IMR-90 (cell line): ENCODE data around the gene SLC25A11. TPM values are rescaled to one million over a fixed set of nuclear protein-coding genes. Genes with fewer than 3 reads are reported as not detected.
A peak's percentile ranks its signal among the peaks of the same experiment; 100 is the strongest.

ENCODE experiments used
- ATAC-seq: fragments of 200-7000 bp; cut with Tn5 transposase; 2 replicates; pipeline ENCODE4 v1.9.1; 2020; ENCODE audit warnings: low read depth, mild to moderate bottlenecking, moderate library complexity
- BruUV-seq: library from RNA; stranded (reverse); fragments of 400-500 nt; replicated peaks from 2 replicates; lab custom pipeline; 2021; lab: Mats Ljungman, UMichigan
- CTCF ChIA-PET: fragments of 300-600 bp; formaldehyde crosslinking; extraction: SDS; loops from one replicate; lab custom pipeline; 2021; ENCODE audit warnings: antibody characterized with exemption; lab: Yijun Ruan, JAX
- POLR2A ChIA-PET: fragments of 300-600 bp; sonication (Branson Sonifier 250); formaldehyde crosslinking; loops from one replicate; lab custom pipeline; 2022; ENCODE audit warnings: antibody characterized with exemption; ENCODE audit not compliant: unreplicated experiment; lab: Charles Lee
- DNase-seq: peaks from one replicate; pipeline ENCODE4 v3.0.0; 2013
- H2AFZ ChIP-seq: replicated peaks from 2 replicates; pipeline ENCODE3; 2013; ENCODE audit warnings: low read length, mild to moderate bottlenecking; ENCODE audit not compliant: poor library complexity
- H2AK5ac ChIP-seq: 2 replicates; pipeline ENCODE4 v1.6.1; 2013; ENCODE audit warnings: low read depth, low read length, inconsistent platforms
- H2AK9ac ChIP-seq: replicated peaks from 2 replicates; pipeline ENCODE3; 2013; ENCODE audit warnings: mild to moderate bottlenecking, low read depth, low read length, moderate library complexity; ENCODE audit not compliant: poor library complexity
- H2BK120ac ChIP-seq: 2 replicates; pipeline ENCODE4 v1.6.1; 2013; ENCODE audit warnings: low read depth, low read length, inconsistent platforms
- H2BK15ac ChIP-seq: 3 replicates; pipeline ENCODE4 v1.6.1; 2013; ENCODE audit warnings: low read depth, low read length, inconsistent platforms
- H2BK20ac ChIP-seq: 2 replicates; pipeline ENCODE4 v1.6.1; 2013; ENCODE audit warnings: low read depth, mild to moderate bottlenecking, inconsistent platforms, low read length, moderate library complexity
- H2BK5ac ChIP-seq: 2 replicates; pipeline ENCODE4 v1.6.1; 2013; ENCODE audit warnings: mild to moderate bottlenecking, low read depth, low read length, inconsistent platforms; ENCODE audit not compliant: poor library complexity, severe bottlenecking
- H3K14ac ChIP-seq: replicated peaks from 2 replicates; pipeline ENCODE4 v1.6.1; 2013; ENCODE audit warnings: low read depth, low read length, inconsistent platforms
- H3K18ac ChIP-seq: 2 replicates; pipeline ENCODE4 v1.6.1; 2013; ENCODE audit warnings: low read depth, low read length, control low read depth
- H3K23ac ChIP-seq: 2 replicates; pipeline ENCODE4 v1.6.1; 2013; ENCODE audit warnings: low read depth, low read length, inconsistent platforms
- H3K27ac ChIP-seq: 2 replicates; pipeline ENCODE4 v1.5.1; 2013; ENCODE audit warnings: mild to moderate bottlenecking, control low read depth, low read length; ENCODE audit not compliant: insufficient read depth
- H3K27me3 ChIP-seq: 2 replicates; pipeline ENCODE4 v1.6.1; 2013; ENCODE audit warnings: low read length; ENCODE audit not compliant: control insufficient read depth, insufficient read depth
- H3K36me3 ChIP-seq: 2 replicates; pipeline ENCODE4 v1.6.1; 2013; ENCODE audit warnings: low read length, mixed read lengths; ENCODE audit not compliant: control insufficient read depth, insufficient read depth
- H3K4ac ChIP-seq: 2 replicates; pipeline ENCODE4 v1.6.1; 2013; ENCODE audit warnings: low read depth, low read length, inconsistent platforms
- H3K4me1 ChIP-seq: 2 replicates; pipeline ENCODE4 v1.6.1; 2013; ENCODE audit warnings: low read length, mixed read lengths; ENCODE audit not compliant: control insufficient read depth, insufficient read depth
- H3K4me2 ChIP-seq: 2 replicates; pipeline ENCODE4 v1.6.1; 2013; ENCODE audit warnings: low read depth, mild to moderate bottlenecking, control low read depth, low read length, moderate library complexity
- H3K4me3 ChIP-seq: 2 replicates; pipeline ENCODE4 v1.5.1; 2013; ENCODE audit warnings: low read depth, mild to moderate bottlenecking, control low read depth, low read length, moderate library complexity; ENCODE audit not compliant: insufficient read depth
- H3K56ac ChIP-seq: 2 replicates; pipeline ENCODE4 v1.6.1; 2013; ENCODE audit warnings: low read length, inconsistent platforms; ENCODE audit not compliant: insufficient read depth; ENCODE audit errors: extremely low read depth
- H3K79me1 ChIP-seq, 2 experiments: 2 replicates each; pipeline ENCODE4 v1.6.1; 2013; ENCODE audit warnings: low read length in 2 of 2, inconsistent platforms in 1 of 2, low read depth in 1 of 2
- H3K9ac ChIP-seq: 2 replicates; pipeline ENCODE4 v1.6.1; 2013; ENCODE audit warnings: low read depth, low read length, control low read depth
- H3K9me1 ChIP-seq: 2 replicates; pipeline ENCODE4 v1.6.1; 2013; ENCODE audit warnings: low read length, inconsistent platforms; ENCODE audit not compliant: insufficient read depth
- H3K9me3 ChIP-seq: 2 replicates; pipeline ENCODE4 v1.6.1; 2013; ENCODE audit warnings: low read length; ENCODE audit not compliant: control insufficient read depth, insufficient read depth
- H4K20me1 ChIP-seq: 2 replicates; pipeline ENCODE4 v1.6.1; 2013; ENCODE audit warnings: low read length, inconsistent platforms; ENCODE audit not compliant: insufficient read depth
- H4K5ac ChIP-seq: 2 replicates; pipeline ENCODE4 v1.6.1; 2013; ENCODE audit warnings: mild to moderate bottlenecking, low read depth, low read length, control low read depth
- H4K8ac ChIP-seq, 2 experiments: 2 replicates each; pipeline ENCODE4 v1.6.1; 2013; ENCODE audit warnings: low read depth in 2 of 2, low read length in 2 of 2, control low read depth in 1 of 2, inconsistent platforms in 1 of 2
- H4K91ac ChIP-seq: 2 replicates; pipeline ENCODE4 v1.6.1; 2013; ENCODE audit warnings: low read depth, low read length, inconsistent platforms; ENCODE audit not compliant: insufficient read depth
- BHLHE40 ChIP-seq: fragments of 150-350 bp; IDR thresholded peaks from 2 replicates; pipeline ENCODE4 v1.6.1; 2016; ENCODE audit warnings: mild to moderate bottlenecking, low read depth, low read length
- CEBPB ChIP-seq: IDR thresholded peaks from 2 replicates; pipeline ENCODE4 v1.6.1; 2012; ENCODE audit warnings: low read depth, low read length, improper control_type of control experiment
- CHD1 ChIP-seq: IDR thresholded peaks from 2 replicates; pipeline ENCODE4 v1.6.1; 2012; ENCODE audit warnings: low read depth, low read length, improper control_type of control experiment
- ELK1 ChIP-seq: fragments of 150-350 bp; IDR thresholded peaks from 2 replicates; pipeline ENCODE4 v1.6.1; 2016; ENCODE audit warnings: low read depth, mild to moderate bottlenecking, low read length, moderate library complexity, borderline replicate concordance
- MAFK ChIP-seq: IDR thresholded peaks from 2 replicates; pipeline ENCODE4 v1.6.1; 2012; ENCODE audit warnings: low read depth, low read length, improper control_type of control experiment
- MAZ ChIP-seq: IDR thresholded peaks from 2 replicates; pipeline ENCODE4 v1.6.1; 2012; ENCODE audit warnings: low read depth, mild to moderate bottlenecking, low read length, improper control_type of control experiment, moderate library complexity, borderline replicate concordance
- MXI1 ChIP-seq: IDR thresholded peaks from 2 replicates; pipeline ENCODE4 v1.6.1; 2012; ENCODE audit warnings: low read depth, mild to moderate bottlenecking, low read length, moderate library complexity, borderline replicate concordance
- NFE2L2 ChIP-seq: fragments of 150-350 bp; IDR thresholded peaks from 2 replicates; pipeline ENCODE4 v1.6.1; 2016; ENCODE audit warnings: low read depth, mild to moderate bottlenecking, low read length
- RAD21 ChIP-seq: IDR thresholded peaks from 2 replicates; pipeline ENCODE4 v1.6.1; 2012; ENCODE audit warnings: low read length, improper control_type of control experiment
- RCOR1 ChIP-seq: IDR thresholded peaks from 2 replicates; pipeline ENCODE4 v1.6.1; 2012; ENCODE audit warnings: mild to moderate bottlenecking, low read length, improper control_type of control experiment; ENCODE audit not compliant: insufficient replicate concordance
- RFX5 ChIP-seq: IDR thresholded peaks from 2 replicates; pipeline ENCODE4 v1.8.0; 2012; ENCODE audit warnings: low read depth, mild to moderate bottlenecking, low read length, moderate library complexity
- USF2 ChIP-seq: fragments of 150-350 bp; IDR thresholded peaks from 2 replicates; pipeline ENCODE4 v1.6.1; 2017; ENCODE audit warnings: mild to moderate bottlenecking, antibody characterized with exemption, low read length, low read depth
- WGBS, 2 experiments: methylation state at CpG; one replicate each; pipeline versions ENCODE4 v1.1.5 to v1.1.7; 2013; ENCODE audit warnings: missing lambda C conversion rate in 2 of 2; ENCODE audit not compliant: insufficient read length in 1 of 2; ENCODE audit errors: extremely low coverage in 2 of 2; 5-methylcytosine and 5-hydroxymethylcytosine counted together
- dilution Hi-C: fragments of 300-500 bp; cut with HindIII; formaldehyde crosslinking; loops from one replicate; pipeline ENCODE4 v1.14.3; 2018; ENCODE audit warnings: low sequenced_read_pairs; ENCODE audit not compliant: unreplicated experiment
- in situ Hi-C: fragments of 300-500 bp; cut with MboI; formaldehyde crosslinking; loops from 3 replicates; pipeline ENCODE4 v1.14.3; 2019; ENCODE audit warnings: low sequenced_read_pairs, inconsistent platforms, mixed read lengths
- intact Hi-C: fragments of 100-400 bp; cut with micrococcal nuclease; formaldehyde crosslinking; loops from 2 replicates; pipeline ENCODE4 v1.10.0; 2022
- polyA plus RNA-seq, 3 experiments: library from polyadenylated mRNA; depleted of rRNA; stranded (reverse); fragments of >200 nt; gene quantifications; 2 replicates each; pipeline ENCODE4 v1.2.3, GENCODE V29; 2012; ENCODE audit warnings: low replicate concordance in 1 of 3
- total RNA-seq: library from RNA; depleted of rRNA; stranded (reverse); fragments of >200 nt; gene quantifications from 2 replicates; pipeline ENCODE4 v1.2.3, GENCODE V29; 2012

SLC25A11 gene
- total and polyA plus RNA-seq, 2 of the 4 experiments (the other 2 are of a cell fraction) = 35.0 to 62.2 TPM

GRCh38 chr17:4950075-4950745 is 10.4 kb upstream of the SLC25A11 start (continued):
- no peak for TF ChIP-seq CEBPB

- Histone ChIP-seq H3K27ac (peak overlapping the region; percentile 91), H2BK5ac (peak overlapping the region; percentile 90), H3K9me1 (peaks cover 25% of the 10 kb centered on the region; the same call in 1 of the 2 replicates), H3K9ac (peak overlapping the region; percentile 87), H3K79me1 (peaks cover 12 to 37% of the 10 kb centered on the region in 2 experiments; a peak in 3 of 4 replicates), H4K5ac (peak overlapping the region; percentile 61), H3K56ac (peak overlapping the region; percentile 95), H3K14ac (peak overlapping the region; percentile 98), H2AK5ac (peak overlapping the region; percentile 79), H3K9me3 (no peaks in the 10 kb centered on the region), H4K20me1 (peaks cover 40% of the 10 kb centered on the region), H3K18ac (peak overlapping the region; percentile 71), H3K27me3 (no peaks in the 10 kb centered on the region), H3K23ac (peak overlapping the region; percentile 89), H2AK9ac (peak overlapping the region; percentile 96), H2BK20ac (no peak overlapping the region), H3K4me1 (peaks cover 38% of the 10 kb centered on the region), H2BK120ac (peak overlapping the region; percentile 85), H2BK15ac (peak overlapping the region; percentile 5; the same call in 1 of the 3 replicates), H3K4me2 (peak overlapping the region; percentile 74), H4K91ac (peak overlapping the region; percentile 91), H4K8ac (peak overlapping the region; percentile 62 to 86), H3K36me3 (peaks cover 21% of the 10 kb centered on the region), H3K4me3 (peak overlapping the region; percentile 98), H2AFZ (peak overlapping the region; percentile 85), H3K4ac (peak overlapping the region; percentile 97)
- 1% methylated on average over 28 of the region's 75 CpGs; no CpG with 5 or more reads in 1 of the 2 experiments for WGBS, 2 experiments
- ChIA-PET CTCF (no interaction called here), POLR2A (interaction anchor here (0.6 to 3.5 kb wide), 3 partner anchors 9 to 391 kb away, joined by 3 to 19 read pairs (median 4); partner anchors contain the start of gene SPAG7)
- in situ Hi-C loops = no loop called here
- dilution Hi-C loops = no loop called here
- DNase-seq = peak; percentile 76
- intact Hi-C loops = no loop called here
- no TSS peak for BruUV-seq
- ATAC-seq = peak; percentile 2
- TF ChIP-seq RCOR1 (no peak), CHD1 (no peak), RAD21 (no peak), RFX5 (no peak), USF2 (peak; percentile 52), MXI1 (no peak), MAFK (no peak), MAZ (peak; percentile 51; the same call in 1 of the 2 replicates), ELK1 (no peak), NFE2L2 (no peak), BHLHE40 (peak; percentile 82)
Measured at GRCh38 chr17:4949321-4950074, 9.7 kb upstream of the SLC25A11 start.
